Hematopoietic multipotent progenitor cell (in vitro differentiated cells): Measurements from ENCODE around the gene SRRD. TPM values are rescaled to one million over a fixed set of nuclear protein-coding genes. Genes with fewer than 3 reads are reported as not detected.
A peak's percentile ranks its signal among the peaks of the same experiment; 100 is the strongest.
"Not testable (repeated sequence)": the region's sequence is repeated elsewhere in the genome, so short reads cannot be mapped to it uniquely, and the experiment has no call there.

Experiments
- DNase-seq, 3 donors: peaks; one replicate each; pipeline ENCODE4 v3.0.0-alpha.2; 2011 to 2015; ENCODE audit warnings: low read depth in 2 of 3, low spot score in 2 of 3
- total RNA-seq: library from RNA; depleted of rRNA; stranded (reverse); fragments of >200 nt; gene quantifications from one replicate; pipeline ENCODE4 v1.2.3, GENCODE V29; 2012

The SRRD gene, protein sequence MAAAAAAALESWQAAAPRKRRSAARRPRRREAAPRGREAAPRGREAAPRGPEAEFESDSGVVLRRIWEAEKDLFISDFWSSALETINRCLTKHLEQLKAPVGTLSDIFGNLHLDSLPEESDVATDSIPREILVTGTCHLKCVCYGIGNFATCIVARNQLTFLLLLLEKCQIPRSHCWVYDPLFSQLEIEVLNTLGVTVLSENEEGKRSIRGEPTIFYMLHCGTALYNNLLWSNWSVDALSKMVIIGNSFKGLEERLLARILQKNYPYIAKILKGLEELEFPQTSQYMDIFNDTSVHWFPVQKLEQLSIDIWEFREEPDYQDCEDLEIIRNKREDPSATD
- total RNA-seq, result 8.3 TPM

- peak; percentile 92 to 98 (median 94) for DNase-seq
These were observed at the start of gene SRRD, which contains the start of gene HPS4 for GRCh38 chr22:26483439-26484359. Gene SRRD (plus strand): TSS chr22:26483877. CDS start chr22:26483891, 14 bp downstream. Gene HPS4 (minus strand): TSS chr22:26483783. CDS start chr22:26481762, 2,021 bp downstream.

- no peak for DNase-seq
These were observed 48.2 kb upstream of the SRRD start for GRCh38 chr22:26435327-26436093.

DNA sequence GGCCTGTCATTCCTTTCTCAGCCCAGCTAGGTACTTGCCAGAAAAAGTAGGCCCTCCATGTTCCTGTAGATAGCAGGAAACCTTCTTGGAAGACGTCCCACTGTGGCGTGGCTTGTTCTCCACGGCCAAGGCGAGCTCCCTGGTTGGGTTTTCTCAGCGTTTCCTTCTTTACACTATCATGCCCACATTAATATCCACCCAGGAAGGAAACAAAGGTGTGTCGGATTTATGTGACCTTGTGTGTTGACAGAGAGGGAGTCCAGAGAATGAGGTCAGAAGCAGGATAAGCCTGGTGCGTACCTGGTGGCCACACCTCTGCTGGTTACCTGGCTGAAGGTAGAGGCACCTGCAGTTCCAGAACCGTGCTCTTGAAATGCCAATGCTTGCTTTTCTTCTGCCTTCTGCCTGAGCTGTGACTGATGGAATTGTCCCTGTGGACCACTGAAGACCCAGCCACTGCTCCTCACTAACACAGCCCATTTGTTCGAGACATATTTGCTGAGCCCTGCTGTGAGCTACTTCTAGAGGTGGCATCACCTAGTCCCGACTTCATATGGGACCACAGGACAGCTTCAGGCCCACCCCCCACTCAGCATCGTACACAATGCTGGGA is 46.7 kb upstream of the SRRD start:
- DNase-seq, result no peak

- DNase-seq, result no peak
These were observed 45.8 kb upstream of the SRRD start for GRCh38 chr22:26437694-26438392.

DNA sequence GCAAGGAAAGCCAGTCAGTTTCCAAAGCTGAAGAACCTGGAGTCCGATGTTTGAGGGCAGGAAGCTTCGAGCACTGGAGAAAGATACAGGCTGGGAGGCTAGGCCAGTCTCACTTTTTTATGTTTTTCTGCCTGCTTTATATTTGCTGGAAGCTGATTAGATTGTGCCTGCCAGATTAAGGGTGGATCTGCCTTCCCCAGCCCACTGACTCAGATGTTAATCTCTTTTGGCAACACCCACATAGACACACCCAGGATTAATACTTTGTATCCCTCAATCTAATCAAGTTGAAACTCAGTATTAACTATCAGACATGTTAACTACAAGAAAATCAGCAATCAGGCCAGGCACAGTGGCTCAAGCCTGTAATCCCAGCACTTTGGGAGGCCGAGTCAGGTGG is 44.9 kb upstream of the SRRD start:
- not testable (repeated sequence) for DNase-seq

DNA sequence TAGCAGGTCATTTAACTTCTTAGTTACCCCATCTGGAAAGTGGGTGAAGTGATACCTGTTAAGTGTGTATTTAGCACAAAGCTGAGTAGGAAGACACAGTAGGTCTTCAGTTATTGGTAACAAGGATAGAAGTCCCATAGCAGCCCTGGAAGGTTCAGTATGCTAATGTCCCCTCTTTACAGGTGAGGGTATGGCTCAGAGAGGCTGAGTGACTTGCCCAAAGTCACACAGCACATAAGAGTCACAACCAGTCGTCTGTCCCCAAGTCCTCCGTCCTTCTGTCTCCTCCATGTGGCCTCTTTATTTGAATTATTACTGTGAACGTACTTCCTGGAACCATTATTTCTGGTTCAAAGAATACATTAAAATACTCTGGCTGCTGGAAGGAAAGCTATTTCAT is 44.1 kb upstream of the SRRD start:
- no peak for DNase-seq

DNA sequence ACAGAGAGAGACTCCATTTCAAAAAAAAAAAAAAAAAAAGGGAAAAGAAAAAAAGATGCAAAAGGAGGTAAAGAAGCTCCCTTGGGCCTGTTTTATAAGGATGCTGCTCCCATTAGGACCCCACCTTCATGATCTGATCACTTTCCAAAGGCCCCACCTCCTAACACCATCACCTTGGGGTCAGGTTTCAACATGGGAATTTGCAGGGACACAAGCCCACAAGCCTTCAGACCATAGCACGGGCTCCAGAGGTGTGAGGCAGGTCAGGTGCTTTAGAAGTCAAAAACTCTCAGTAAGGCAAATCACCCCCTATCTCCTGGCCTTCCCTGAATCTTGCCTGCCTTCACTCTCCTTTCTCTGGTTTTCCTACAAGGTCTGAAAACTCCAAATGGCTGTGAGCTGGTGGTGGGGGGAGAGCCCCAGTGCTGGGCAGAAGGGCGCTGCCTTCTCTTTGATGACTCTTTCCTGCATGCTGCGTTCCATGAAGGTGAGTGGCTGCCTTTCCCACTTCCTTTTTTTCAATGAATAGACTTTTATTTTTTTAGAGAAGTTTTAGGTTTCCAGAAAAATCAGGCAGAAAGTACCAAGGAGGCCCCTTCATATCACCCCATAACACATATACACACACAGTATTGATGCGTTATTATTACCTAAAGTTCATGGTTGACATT is 41.5 kb upstream of the SRRD start:
- DNase-seq, result no peak

DNA sequence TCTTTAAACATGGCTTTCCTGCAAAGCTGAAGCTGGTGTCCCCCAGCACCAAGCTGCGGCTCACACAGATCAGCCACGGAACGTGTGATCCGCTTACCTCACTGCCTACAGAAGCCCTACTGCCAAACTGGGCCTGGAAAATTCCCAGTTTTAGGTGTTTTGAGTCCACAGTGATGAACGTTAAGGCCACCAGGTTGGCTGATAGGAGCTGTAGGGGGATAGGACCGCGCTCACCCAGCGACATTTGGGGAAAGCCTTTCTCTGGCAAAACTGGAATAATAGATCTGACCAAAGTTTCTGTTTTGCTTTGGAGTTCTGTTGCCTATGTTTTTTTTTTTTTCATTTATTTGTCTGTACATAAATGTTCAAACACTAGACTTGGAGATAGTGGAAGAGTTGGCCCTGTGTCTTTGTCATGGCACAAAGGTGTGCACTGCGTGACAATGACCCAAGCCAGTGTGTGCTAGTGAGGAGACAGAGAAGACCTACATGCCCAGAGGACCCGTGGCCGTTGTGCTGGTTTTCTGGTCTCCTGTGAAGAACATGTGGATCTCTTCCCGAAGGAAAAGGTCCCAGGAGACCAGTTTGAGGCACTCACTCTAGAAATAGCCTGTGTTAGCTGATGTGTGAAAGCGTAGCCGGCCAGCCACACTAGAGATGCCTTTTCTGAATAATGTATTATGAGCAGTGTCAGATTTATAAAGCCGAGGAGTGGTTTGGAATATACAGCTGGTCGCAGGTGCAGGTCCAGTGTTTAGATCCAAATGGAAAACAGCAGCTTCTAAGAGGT is 39.6 kb upstream of the SRRD start:
- no peak for DNase-seq

GRCh38 chr22:26444777-26445176 is 38.9 kb upstream of the SRRD start:
- no peak for DNase-seq

GRCh38 chr22:26445577-26446275 is 38.0 kb upstream of the SRRD start:
- DNase-seq, result no peak

GRCh38 chr22:26446808-26447515 is 36.7 kb upstream of the SRRD start:
- no peak for DNase-seq

- no peak for DNase-seq
These were observed 35.9 kb upstream of the SRRD start for GRCh38 chr22:26447584-26448329.

GRCh38 chr22:26448334-26448733 is 35.3 kb upstream of the SRRD start:
- DNase-seq, result no peak

DNA sequence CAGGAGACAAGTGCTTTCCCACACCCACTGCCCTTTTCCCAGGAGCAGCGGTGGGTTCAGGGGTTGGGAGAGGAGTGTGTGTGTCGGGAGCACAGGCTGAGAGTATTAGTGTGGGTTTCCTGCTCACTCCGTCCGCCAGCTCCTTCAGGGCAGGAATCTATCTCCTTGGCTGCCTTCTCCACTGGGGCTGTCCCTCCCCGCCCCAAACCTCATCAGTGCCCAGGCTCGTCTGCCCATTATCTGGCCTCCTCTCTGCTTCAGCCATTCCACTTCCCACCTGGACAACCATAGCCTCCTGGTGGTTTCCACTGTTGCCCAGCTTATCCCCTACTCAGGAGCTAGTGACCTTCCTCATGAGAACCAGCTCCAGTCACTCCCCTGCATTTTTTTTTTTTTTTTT is 34.7 kb upstream of the SRRD start:
- DNase-seq, result no peak

DNA sequence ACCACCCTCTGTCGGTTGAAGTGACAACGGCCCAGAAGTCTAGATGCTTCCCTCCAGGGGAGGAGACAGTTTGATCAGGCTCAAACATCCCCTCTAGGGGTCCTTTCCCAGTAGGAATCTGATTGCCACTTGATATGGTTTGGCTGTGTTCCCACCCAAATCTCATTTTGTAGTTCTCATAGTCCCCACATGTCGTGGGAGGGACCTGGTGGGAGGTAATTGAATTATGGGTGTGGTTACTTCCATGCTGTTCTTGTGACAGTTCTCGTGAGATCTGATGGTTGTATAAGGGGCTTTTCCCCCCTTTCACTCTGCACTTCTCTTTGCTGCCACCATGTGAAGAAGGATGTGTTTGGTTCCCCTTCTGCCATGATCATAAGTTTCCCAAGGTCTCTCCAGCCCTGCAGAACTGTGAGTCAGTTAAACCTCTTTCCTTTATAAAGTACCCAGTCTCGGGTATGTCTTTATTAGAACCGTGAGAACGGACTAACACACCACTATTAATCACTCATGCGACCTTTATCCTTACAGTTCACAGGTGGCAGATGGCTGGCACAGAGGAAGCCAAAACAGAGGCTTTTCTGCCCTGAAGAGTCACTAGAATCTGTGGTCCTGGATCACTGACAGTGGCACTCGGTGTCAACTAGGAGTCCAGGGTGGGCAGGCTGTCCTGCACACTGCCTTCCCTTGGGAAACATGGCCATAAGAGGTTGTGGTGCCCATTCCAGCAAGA is 33.1 kb upstream of the SRRD start:
- DNase-seq, result no peak
